ENCODE results near the gene GDF10. TPM values are rescaled to one million over a fixed set of nuclear protein-coding genes. Genes with fewer than 3 reads are reported as not detected.

Gene GDF10
- total RNA-seq, 1 donor from 2014 or later: 1.8 TPM

DNA sequence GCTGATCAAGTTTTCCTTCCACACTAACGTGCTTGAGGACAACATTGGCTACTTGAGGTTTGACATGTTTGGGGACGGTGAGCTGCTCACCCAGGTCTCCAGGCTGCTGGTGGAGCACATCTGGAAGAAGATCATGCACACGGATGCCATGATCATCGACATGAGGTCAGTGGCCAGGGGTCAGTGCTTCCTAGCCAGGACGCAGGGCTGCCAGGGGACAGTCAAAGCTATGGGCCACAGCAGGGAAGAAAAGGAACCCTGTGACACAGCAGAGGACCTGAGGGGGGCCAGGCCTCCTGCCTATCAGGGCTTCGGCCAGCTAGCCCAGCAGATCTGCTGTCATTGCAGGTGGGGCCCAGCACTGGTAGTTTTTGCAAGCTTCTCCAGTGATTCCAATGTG lies 53.4 kb downstream of the GDF10 start:
- TF ChIP-seq, protein P1, sequence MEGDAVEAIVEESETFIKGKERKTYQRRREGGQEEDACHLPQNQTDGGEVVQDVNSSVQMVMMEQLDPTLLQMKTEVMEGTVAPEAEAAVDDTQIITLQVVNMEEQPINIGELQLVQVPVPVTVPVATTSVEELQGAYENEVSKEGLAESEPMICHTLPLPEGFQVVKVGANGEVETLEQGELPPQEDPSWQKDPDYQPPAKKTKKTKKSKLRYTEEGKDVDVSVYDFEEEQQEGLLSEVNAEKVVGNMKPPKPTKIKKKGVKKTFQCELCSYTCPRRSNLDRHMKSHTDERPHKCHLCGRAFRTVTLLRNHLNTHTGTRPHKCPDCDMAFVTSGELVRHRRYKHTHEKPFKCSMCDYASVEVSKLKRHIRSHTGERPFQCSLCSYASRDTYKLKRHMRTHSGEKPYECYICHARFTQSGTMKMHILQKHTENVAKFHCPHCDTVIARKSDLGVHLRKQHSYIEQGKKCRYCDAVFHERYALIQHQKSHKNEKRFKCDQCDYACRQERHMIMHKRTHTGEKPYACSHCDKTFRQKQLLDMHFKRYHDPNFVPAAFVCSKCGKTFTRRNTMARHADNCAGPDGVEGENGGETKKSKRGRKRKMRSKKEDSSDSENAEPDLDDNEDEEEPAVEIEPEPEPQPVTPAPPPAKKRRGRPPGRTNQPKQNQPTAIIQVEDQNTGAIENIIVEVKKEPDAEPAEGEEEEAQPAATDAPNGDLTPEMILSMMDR (IDR thresholded peaks at IDR 0.05; ENCODE audit: unreplicated experiment): no peak
- no peak overlapping the region for H3K4me3 Mint-ChIP-seq
- H3K9me3 Mint-ChIP-seq: no peaks in the 10 kb centered on the region
- H3K27ac Mint-ChIP-seq: no peak overlapping the region
- H3K36me3 Mint-ChIP-seq: no peaks in the 10 kb centered on the region
- peaks cover 2% of the 10 kb centered on the region for H3K27me3 Mint-ChIP-seq (ENCODE audit: low read depth)
- no peak for DNase-seq (ENCODE audit: low spot score in 2 of 2, unreplicated experiment in 2 of 2)
- H3K4me1 Mint-ChIP-seq: no peaks in the 10 kb centered on the region

DNA sequence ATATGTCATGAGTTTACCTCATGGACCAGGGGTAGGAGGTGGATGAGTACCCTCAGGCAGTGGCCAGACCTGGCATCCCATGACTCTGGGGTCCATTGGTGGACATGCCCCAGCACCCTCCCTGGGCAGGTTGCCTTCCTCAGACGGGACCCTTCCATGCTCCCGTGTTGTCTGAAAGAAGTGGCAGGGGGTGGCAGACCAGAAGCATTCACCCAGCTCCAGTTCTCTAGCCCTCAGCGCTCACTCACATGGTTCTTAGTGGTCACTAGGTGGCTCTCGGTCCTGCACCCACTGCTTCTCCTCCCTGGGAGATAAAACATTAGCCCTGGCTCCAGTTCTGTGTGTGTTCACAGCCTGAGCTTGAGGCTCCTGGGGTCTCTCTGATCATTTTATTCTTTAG lies 54.2 kb downstream of the GDF10 start:
- no peak for DNase-seq (ENCODE audit: low spot score in 2 of 2, unreplicated experiment in 2 of 2)
- TF ChIP-seq, protein P1 (IDR thresholded peaks at IDR 0.05; ENCODE audit: unreplicated experiment): no peak
- H3K27ac Mint-ChIP-seq: no peak overlapping the region
- H3K36me3 Mint-ChIP-seq: no peaks in the 10 kb centered on the region
- no peaks in the 10 kb centered on the region for H3K9me3 Mint-ChIP-seq
- H3K4me3 Mint-ChIP-seq: no peak overlapping the region
- peaks cover 2% of the 10 kb centered on the region for H3K27me3 Mint-ChIP-seq (ENCODE audit: low read depth)
- no peaks in the 10 kb centered on the region for H3K4me1 Mint-ChIP-seq

DNA sequence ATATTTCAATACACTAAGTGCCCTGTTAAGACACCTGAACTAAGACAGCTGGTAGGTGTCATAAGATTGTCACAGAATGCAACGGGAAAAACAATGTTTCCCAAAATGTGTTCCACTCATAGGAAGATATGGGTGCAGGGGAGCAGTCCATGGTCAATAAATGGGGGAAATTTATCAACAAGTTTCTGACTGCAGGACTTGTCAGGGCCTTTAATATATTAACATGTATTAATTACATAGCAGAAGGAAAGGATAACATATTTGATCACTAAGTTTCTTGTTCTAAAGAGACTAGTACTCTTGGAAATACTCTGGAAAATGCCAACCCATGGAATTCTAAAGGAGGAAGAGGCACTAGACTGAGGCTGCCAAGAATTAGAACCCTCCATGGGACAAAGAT lies 54.9 kb downstream of the GDF10 start:
- DNase-seq (ENCODE audit: low spot score in 2 of 2, unreplicated experiment in 2 of 2): no peak
- peaks cover 2% of the 10 kb centered on the region for H3K27me3 Mint-ChIP-seq (ENCODE audit: low read depth)
- H3K27ac Mint-ChIP-seq: no peak overlapping the region
- H3K9me3 Mint-ChIP-seq: no peaks in the 10 kb centered on the region
- H3K4me3 Mint-ChIP-seq: no peak overlapping the region
- TF ChIP-seq, protein P1 (IDR thresholded peaks at IDR 0.05; ENCODE audit: unreplicated experiment): no peak
- H3K36me3 Mint-ChIP-seq: no peaks in the 10 kb centered on the region
- no peaks in the 10 kb centered on the region for H3K4me1 Mint-ChIP-seq

DNA sequence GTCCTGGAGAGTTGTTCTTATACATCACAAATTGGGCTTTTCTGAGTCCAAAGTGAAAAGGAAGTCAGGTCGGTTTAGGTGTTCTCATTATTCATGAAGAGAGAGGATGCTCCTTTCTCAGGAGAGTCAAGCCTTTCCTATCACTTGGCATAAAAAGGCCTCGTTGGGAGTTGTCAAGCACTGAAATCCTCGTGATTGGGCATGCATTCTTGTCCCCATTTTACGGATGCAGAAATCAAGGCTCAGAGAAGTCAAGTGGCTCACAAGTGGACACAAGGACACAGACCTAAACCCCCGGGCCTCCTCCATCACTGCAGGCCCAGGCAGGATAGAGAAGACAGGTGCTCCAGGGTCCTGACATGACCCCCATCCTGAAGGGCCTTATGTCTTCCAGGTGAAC lies 56.7 kb downstream of the GDF10 start:
- Mint-ChIP-seq H3K36me3 (no peaks in the 10 kb centered on the region), H3K27ac (no peak overlapping the region), H3K27me3 (ENCODE audit: low read depth) (peaks cover 2% of the 10 kb centered on the region), H3K9me3 (no peaks in the 10 kb centered on the region), H3K4me1 (no peaks in the 10 kb centered on the region), H3K4me3 (no peak overlapping the region)
- TF ChIP-seq, protein P1 (IDR thresholded peaks at IDR 0.05; ENCODE audit: unreplicated experiment): no peak
- no peak for DNase-seq (ENCODE audit: low spot score in 2 of 2, unreplicated experiment in 2 of 2)

DNA sequence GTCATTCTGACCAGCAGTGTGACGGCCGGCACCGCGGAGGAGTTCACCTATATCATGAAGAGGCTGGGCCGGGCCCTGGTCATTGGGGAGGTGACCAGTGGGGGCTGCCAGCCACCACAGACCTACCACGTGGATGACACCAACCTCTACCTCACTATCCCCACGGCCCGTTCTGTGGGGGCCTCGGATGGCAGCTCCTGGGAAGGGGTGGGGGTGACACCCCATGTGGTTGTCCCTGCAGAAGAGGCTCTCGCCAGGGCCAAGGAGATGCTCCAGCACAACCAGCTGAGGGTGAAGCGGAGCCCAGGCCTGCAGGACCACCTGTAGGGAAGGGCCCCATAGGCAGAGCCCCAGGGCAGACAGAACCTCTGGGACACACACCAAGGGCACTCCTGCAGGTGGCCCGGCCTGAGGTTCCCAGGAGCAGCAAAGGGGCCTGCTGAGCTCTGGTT lies 57.2 kb downstream of the GDF10 start:
- DNase-seq (ENCODE audit: low spot score in 2 of 2, unreplicated experiment in 2 of 2): no peak
- no peak overlapping the region for H3K27ac Mint-ChIP-seq
- H3K9me3 Mint-ChIP-seq: no peaks in the 10 kb centered on the region
- no peaks in the 10 kb centered on the region for H3K36me3 Mint-ChIP-seq
- H3K4me3 Mint-ChIP-seq: no peak overlapping the region
- no peaks in the 10 kb centered on the region for H3K4me1 Mint-ChIP-seq
- peaks cover 2% of the 10 kb centered on the region for H3K27me3 Mint-ChIP-seq (ENCODE audit: low read depth)
- TF ChIP-seq, protein P1 (IDR thresholded peaks at IDR 0.05; ENCODE audit: unreplicated experiment): no peak

DNA sequence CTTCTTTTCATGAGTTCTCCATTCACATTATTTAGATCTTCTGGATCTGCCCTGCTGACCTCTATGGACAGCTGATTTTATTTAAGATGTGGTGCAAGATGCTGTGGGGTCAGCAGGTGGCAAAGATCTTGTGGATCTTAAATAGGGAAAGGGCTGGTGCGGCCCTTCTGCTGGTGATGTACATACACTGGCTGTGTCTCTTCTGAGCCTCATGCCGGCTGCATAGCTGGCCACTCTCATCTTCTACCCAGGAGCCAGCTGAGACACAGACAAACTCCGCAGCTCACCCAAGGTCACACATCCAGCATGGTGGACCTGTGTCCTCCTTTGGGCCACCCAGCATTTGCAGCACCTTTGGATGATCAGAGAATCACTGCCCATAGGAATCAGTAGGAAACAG lies 57.9 kb downstream of the GDF10 start:
- H3K4me1 Mint-ChIP-seq: no peaks in the 10 kb centered on the region
- H3K4me3 Mint-ChIP-seq: no peak overlapping the region
- H3K9me3 Mint-ChIP-seq: no peaks in the 10 kb centered on the region
- no peaks in the 10 kb centered on the region for H3K27me3 Mint-ChIP-seq (ENCODE audit: low read depth)
- TF ChIP-seq, protein P1 (IDR thresholded peaks at IDR 0.05; ENCODE audit: unreplicated experiment): no peak
- no peak for DNase-seq (ENCODE audit: low spot score in 2 of 2, unreplicated experiment in 2 of 2)
- no peak overlapping the region for H3K27ac Mint-ChIP-seq
- H3K36me3 Mint-ChIP-seq: no peaks in the 10 kb centered on the region

Data from mesothelial cell of epicardium (in vitro differentiated cells).